Glomerular endothelial cell (primary cell): ENCODE data around the gene EXOC3L1. TPM values are rescaled to one million over a fixed set of nuclear protein-coding genes. Genes with fewer than 3 reads are reported as not detected.

Source experiments
- DNase-seq: peaks from one replicate; pipeline ENCODE4 v3.0.0-alpha.2; 2011; ENCODE audit warnings: low read depth, low spot score; ENCODE audit errors: extremely low read depth
- total RNA-seq: library from RNA; depleted of rRNA; stranded (reverse); fragments of >200 nt; gene quantifications from 2 replicates; pipeline ENCODE4 v1.2.3, GENCODE V29; 2015

The EXOC3L1 gene
- total RNA-seq, 1 donor from 2014 or later = 27.4 TPM

- DNase-seq = no peak
Measured at GRCh38 chr16:67165121-67166078, 24.5 kb downstream of the EXOC3L1 start.

DNA sequence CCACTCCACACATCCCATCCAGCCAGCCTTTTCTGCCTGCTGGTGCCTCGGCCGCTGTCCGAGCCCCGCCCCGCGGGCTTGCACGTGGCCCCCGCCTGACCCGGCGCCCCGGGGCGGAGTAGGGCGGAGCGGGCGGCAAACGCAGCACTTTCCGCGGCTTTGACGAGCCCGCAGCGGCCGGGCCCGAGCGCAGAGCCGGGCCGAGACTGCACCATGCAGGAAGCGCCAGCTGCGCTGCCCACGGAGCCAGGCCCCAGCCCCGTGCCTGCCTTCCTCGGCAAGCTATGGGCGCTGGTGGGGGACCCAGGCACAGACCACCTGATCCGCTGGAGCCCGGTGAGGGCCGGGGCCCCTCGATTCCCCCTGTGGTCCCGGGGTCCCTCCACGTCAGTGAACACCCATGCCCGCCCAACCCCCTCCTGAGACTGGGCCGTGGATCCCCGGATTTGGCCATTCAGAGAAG, 25.3 kb downstream of the EXOC3L1 start, which contains the start of gene HSF4:
Gene HSF4, plus strand, starts transcription at position 147 of the 463 bp plus-strand sequence. Its CDS starts 67 bp downstream, at position 214.
- no peak for DNase-seq

DNA sequence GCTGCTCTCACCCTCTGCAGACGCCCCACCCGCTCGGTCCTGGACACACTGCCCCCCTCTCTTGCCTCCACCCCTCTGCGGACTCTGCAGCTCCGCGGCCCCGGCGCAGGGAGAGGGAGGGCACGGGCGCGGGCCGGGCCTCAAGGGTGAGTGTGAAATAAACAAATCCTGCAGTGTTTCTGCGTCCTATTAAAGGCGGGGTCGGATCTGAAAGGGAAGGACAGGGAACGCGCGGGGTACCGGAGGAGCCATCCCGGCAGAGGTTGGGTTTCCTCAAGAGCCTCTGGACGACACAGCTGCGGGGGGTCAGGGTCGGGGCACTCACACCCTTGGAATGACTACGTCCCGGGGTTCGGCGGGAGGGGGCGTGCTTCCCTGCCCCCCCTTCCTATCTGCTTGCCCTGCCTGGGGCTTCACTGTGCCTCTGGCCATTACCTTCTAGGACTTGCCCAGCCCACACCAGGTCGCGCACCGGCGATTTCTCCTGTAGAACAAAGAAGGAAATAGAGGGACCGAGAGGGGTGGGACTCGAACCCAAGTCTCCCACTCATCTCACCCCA, 25.9 kb downstream of the EXOC3L1 start:
- DNase-seq = no peak

- DNase-seq = no peak
Measured at GRCh38 chr16:67163164-67163998, 26.6 kb downstream of the EXOC3L1 start.

DNA sequence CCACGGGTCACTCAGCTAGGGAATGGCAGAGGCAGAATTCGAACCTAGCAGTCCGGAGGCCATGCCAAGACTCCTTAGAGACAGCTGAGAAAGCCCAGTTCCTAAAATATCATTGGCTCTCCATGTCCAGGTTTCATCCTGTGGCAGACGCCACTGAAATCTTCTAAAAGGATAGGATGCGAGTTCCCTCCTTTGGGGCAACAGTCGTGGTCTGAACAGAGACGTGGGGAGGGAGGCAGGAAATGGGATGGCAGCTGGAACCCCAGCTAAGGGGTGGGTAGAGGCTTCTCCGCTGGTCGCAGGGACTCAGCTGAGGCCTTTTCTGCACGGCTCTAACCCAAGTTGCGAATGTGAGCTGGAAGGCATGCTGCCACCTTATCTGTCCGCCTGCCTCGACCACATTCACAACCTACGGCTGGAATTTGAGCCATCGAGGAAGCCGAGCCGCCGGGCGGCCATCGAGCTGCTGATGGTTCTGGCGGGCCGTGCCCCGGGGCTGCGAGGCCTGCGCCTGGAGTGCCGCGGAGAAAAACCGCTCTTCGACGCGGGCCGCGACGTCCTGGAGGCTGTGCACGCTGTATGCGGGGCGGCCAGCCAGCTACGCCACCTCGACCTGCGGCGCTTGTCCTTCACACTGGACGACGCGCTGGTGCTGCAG, 27.3 kb downstream of the EXOC3L1 start:
- DNase-seq = no peak

DNA sequence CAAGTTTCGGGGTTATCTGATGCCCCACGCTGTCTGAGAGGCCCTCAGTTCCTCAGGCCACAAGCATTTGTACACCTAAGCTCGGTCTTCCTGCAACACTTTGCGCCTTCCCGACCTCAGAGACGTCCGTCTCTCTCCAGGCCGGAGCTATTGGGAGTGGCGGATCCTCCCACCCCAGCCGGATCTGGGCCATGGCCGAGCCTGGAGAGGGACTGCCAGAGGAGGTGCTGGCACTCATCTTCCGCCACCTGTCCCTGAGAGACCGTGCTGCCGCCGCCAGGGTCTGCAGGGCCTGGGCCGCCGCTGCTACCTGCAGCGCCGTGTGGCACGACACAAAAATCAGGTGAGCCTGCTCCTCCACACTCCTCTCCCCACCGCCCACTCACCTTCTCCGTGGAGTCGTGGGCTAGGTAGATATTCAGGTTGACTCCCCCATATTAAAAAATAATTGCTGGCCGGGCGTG, 28.3 kb downstream of the EXOC3L1 start:
- no peak for DNase-seq

DNA sequence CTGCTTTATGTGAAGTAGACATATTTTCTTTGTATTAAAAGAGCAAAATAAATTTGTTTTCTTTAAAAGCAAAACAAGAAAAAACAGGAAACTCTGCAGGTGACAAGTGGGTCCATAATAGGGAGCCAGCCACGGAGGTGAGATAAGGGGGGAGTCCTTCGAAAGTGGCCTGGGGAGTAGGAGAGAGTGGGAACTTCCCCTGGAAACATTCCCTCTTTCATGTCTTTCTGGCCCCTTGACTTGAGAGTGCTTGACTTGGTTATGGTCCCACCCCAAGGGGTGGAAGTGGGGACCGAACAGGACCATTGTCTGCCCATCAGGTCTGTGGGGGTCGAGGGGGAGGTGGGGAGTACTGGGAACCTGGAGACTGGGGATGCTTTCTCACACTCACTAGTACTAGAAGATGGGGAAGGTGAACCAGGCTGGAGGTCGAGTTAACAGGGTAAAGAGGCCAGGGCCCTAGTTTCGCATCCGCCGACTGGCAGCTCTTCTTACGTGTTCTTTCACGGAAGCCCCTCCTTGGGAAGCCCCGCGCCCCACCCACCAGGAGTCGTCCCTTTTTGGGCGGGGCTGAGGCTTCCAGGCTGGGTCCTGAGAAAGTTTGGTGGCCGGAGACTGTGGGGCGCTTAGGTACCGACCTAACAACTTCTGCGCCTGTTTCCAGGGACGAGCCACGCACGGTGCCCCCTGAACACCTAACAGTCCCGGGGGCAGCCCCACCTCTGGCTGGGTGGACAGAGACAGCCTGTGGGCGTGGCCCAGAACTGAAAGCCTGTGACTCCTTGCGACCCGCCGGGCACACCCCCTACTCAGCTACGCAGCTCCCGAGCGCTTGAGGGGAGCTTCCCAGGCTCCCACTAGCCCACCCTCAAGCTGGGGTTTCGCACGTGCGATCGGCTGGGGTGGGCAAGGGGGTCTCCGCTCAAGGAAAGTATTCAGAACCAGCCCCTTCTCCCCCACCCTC, 31.0 kb downstream of the EXOC3L1 start:
- DNase-seq = no peak

DNA sequence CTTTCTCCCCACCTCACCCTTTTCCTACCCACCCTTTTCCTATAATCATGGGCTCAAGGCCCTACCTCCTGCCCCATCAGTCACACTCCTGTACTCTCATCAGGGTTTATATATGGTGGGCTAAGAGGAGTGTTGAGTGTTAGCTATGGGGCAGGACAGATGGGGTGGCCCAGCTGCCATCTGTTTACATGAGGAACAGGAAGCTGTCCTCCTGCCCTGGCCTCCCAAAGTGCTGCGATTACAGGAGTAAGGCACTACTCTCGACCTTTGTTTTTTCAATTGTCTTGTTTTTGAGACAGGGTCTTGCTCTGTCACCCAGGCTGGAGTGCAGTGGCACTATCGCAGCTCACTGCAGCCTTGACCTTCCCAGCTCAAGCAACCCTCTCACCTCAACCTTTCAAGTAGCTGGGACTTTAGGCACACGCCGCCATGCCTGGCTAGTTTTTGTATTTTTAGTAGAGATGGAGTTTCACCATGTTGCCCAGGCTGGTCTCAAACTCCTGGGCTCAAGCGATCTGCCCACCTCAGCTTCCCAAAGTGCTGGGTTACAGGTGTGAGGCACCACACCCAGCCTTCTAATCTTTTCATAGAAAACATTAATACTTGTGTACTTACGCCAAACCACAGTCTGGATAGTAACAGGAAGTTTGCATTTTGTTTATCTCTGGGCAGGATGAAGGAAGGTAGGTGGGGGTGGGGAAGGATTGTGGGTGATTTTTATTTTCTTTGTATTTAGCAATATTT, 31.9 kb downstream of the EXOC3L1 start:
- DNase-seq = no peak

DNA sequence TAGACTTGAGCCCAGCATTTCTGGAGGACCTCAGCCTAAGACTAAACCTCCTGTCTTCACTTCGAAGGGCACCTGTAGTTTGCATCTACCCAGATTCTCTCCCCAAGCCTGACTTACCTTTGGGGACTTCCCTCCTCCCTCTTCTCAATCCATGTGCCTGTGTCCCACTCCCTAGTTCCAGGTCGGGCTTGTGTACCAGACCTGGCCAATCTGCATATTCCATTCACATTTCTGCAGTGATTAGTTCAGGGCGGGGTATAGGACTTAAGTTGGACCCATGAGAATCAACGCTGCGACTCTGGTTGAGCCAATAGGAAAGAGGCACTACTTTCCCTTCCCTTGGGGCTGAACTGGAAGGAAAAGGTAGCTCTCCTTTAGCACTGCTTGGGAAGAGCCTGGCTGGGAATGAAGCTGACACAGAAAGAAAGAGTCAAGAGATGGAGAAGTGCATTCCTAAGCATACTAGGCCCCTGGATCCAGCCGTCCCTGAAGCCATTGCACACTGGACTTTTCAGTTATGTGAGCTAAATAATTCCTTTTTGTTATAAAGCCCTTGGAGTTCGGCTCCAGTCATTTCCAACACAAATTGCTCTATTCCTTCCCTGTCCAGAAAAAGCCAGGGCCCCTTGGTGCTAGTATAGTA, 32.7 kb downstream of the EXOC3L1 start:
- DNase-seq = no peak

- DNase-seq = no peak
Measured at GRCh38 chr16:67156143-67156844, 33.6 kb downstream of the EXOC3L1 start.

- DNase-seq = no peak
Measured at GRCh38 chr16:67155295-67156142, 34.4 kb downstream of the EXOC3L1 start.

- no peak for DNase-seq
Measured at GRCh38 chr16:67154578-67155294, 35.2 kb downstream of the EXOC3L1 start.

- no peak for DNase-seq
Measured at GRCh38 chr16:67151431-67152097, 38.4 kb downstream of the EXOC3L1 start.

DNA sequence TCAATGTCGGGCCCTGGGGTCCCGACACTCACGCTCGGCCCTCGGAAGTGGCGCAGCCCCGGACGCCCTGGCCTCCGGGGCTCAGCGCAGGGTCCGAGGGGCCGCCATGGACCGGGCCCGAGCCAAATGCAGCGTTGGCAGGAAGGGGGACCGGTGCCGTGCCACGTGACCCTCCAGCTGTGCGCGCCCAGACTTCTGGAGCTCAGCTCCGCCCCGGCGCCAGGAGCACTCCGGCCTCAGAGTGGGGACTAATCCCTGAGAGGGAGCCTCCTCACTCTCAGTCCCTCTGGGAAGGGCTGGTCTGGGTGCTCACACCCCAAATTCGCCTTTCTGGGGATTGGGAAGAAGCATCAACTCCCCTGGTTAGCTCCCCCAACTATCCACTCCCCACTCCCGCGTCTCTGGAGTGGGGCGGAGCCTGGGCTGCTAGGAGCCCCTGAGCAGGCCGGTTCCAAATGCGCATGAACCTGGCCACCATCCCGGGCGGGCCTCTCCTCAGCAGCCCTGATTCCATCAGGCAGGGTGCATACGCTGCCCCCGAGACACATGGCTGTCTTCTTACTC, 39.0 kb downstream of the EXOC3L1 start, which contains the start of gene B3GNT9:
Gene B3GNT9, minus strand, starts transcription at position 166 of the 564 bp plus-strand sequence. CDS start 513 bp downstream, outside the sequence.
- no peak for DNase-seq
